OCI-LY3 (cell line): ENCODE measurements around the gene TACR1.
A peak's percentile ranks its signal among the peaks of the same experiment; 100 is the strongest.

Source experiments
- H2AFZ ChIP-seq: fragments of 200-600, 300-600 bp; shearing (Covaris generic); 2 replicates; pipeline ENCODE4 v1.6.0; 2014; ENCODE audit warnings: antibody characterized with exemption, low read depth, low read length
- H3K27ac ChIP-seq: fragments of 200-600, 300-600 bp; sonication (generic); 2 replicates; pipeline ENCODE4 v1.5.1; 2014; ENCODE audit warnings: mild to moderate bottlenecking, low read length, moderate library complexity, mixed read lengths
- H3K27me3 ChIP-seq: fragments of 200-600, 300-600 bp; sonication (generic); 2 replicates; pipeline ENCODE4 v1.6.1; 2014; ENCODE audit warnings: low read depth, low read length, mixed read lengths
- H3K36me3 ChIP-seq: fragments of 200-600, 300-600 bp; sonication (generic); replicated peaks from 2 replicates; pipeline ENCODE3; 2014; ENCODE audit warnings: low read depth, low read length, mixed read lengths
- H3K4me1 ChIP-seq: fragments of 300-600, 200-600 bp; sonication (generic); 2 replicates; pipeline ENCODE4 v1.6.1; 2014; ENCODE audit warnings: low read length, mixed read lengths
- H3K4me2 ChIP-seq: fragments of 200-600, 300-600 bp; sonication (generic); 2 replicates; pipeline ENCODE4 v1.6.1; 2014; ENCODE audit warnings: low read length, mixed read lengths
- H3K4me3 ChIP-seq: fragments of 300-600, 200-600 bp; sonication (generic); 2 replicates; pipeline ENCODE4 v1.5.1; 2014; ENCODE audit warnings: antibody characterized with exemption, mild to moderate bottlenecking, low read length, moderate library complexity
- H3K79me2 ChIP-seq: fragments of 300-600, 200-600 bp; shearing (Covaris generic); 2 replicates; pipeline ENCODE4 v1.6.1; 2014; ENCODE audit warnings: mild to moderate bottlenecking, low read length, mixed read lengths
- H3K9ac ChIP-seq: fragments of 300-600, 200-600 bp; shearing (Covaris generic); 2 replicates; pipeline ENCODE4 v1.6.0; 2014; ENCODE audit warnings: mild to moderate bottlenecking, low read length, moderate library complexity
- H3K9me3 ChIP-seq: fragments of 200-600, 300-600 bp; shearing (Covaris generic); 2 replicates; pipeline ENCODE4 v1.6.1; 2014; ENCODE audit warnings: low read length, mixed read lengths; ENCODE audit not compliant: insufficient read depth
- H4K20me1 ChIP-seq: fragments of 200-600, 300-600 bp; sonication (generic); 2 replicates; pipeline ENCODE4 v1.6.1; 2016; ENCODE audit warnings: low read length, mixed read lengths; ENCODE audit not compliant: insufficient read depth
- CTCF ChIP-seq: fragments of 200-600, 300-600 bp; sonication (generic); IDR thresholded peaks from 2 replicates; pipeline ENCODE4 v1.5.1; 2014; ENCODE audit warnings: antibody characterized with exemption, low read length, low read depth
- EZH2phosphoT487 ChIP-seq: fragments of 200-600 bp; shearing (Covaris generic); IDR thresholded peaks from 2 replicates; pipeline ENCODE4 v1.6.1; 2018; ENCODE audit warnings: antibody characterized with exemption, mixed run types, low read depth

TACR1 gene

GRCh38 chr2:75130171-75130570 lies 69.1 kb downstream of the TACR1 start:
- peaks cover 19% of the 10 kb centered on the region for H3K27me3 ChIP-seq
- no peak overlapping the region for H3K27ac ChIP-seq
- TF ChIP-seq CTCF (peak; percentile 37), EZH2phosphoT487 (no peak)
- H3K4me1 ChIP-seq = no peaks in the 10 kb centered on the region
- H3K9me3 ChIP-seq = no peaks in the 10 kb centered on the region
- no peaks in the 10 kb centered on the region for H3K36me3 ChIP-seq
- no peak overlapping the region for H3K4me2 ChIP-seq
- no peak overlapping the region for H3K9ac ChIP-seq
- no peak overlapping the region for H2AFZ ChIP-seq
- no peak overlapping the region for H3K4me3 ChIP-seq
- H3K79me2 ChIP-seq = no peaks in the 10 kb centered on the region
- H4K20me1 ChIP-seq = no peaks in the 10 kb centered on the region

- H3K79me2 ChIP-seq = no peaks in the 10 kb centered on the region
Observed at GRCh38 chr2:75123876-75124275, 75.4 kb downstream of the TACR1 start.

GRCh38 chr2:75113231-75113869 lies 86.0 kb downstream of the TACR1 start:
- no peak overlapping the region for H3K4me3 ChIP-seq
- H3K4me1 ChIP-seq = no peaks in the 10 kb centered on the region
- no peak overlapping the region for H3K4me2 ChIP-seq
- no peak for TF ChIP-seq CTCF
- TF ChIP-seq EZH2phosphoT487 = no peak
- H2AFZ ChIP-seq = no peak overlapping the region
- no peak overlapping the region for H3K27ac ChIP-seq
- H3K9ac ChIP-seq = no peak overlapping the region
- H4K20me1 ChIP-seq = no peaks in the 10 kb centered on the region
- no peaks in the 10 kb centered on the region for H3K36me3 ChIP-seq
- peaks cover 20% of the 10 kb centered on the region for H3K27me3 ChIP-seq
- H3K79me2 ChIP-seq = no peaks in the 10 kb centered on the region
- H3K9me3 ChIP-seq = no peaks in the 10 kb centered on the region

More at GRCh38 chr2:75123876-75124275, 75.4 kb downstream of the TACR1 start:
- Histone ChIP-seq H4K20me1 (no peaks in the 10 kb centered on the region), H3K4me1 (no peaks in the 10 kb centered on the region), H3K27me3 (peaks cover 19% of the 10 kb centered on the region), H3K9me3 (no peaks in the 10 kb centered on the region), H3K4me3 (no peak overlapping the region), H3K27ac (no peak overlapping the region), H2AFZ (no peak overlapping the region), H3K36me3 (no peaks in the 10 kb centered on the region), H3K4me2 (no peak overlapping the region), H3K9ac (no peak overlapping the region)
- no peak for TF ChIP-seq CTCF
- TF ChIP-seq EZH2phosphoT487 = no peak

GRCh38 chr2:75108937-75109482 lies 90.3 kb downstream of the TACR1 start:
- H3K79me2 ChIP-seq = no peaks in the 10 kb centered on the region
- no peak overlapping the region for H3K4me2 ChIP-seq
- H3K36me3 ChIP-seq = no peaks in the 10 kb centered on the region
- H3K9ac ChIP-seq = no peak overlapping the region
- H3K4me1 ChIP-seq = no peaks in the 10 kb centered on the region
- no peaks in the 10 kb centered on the region for H3K9me3 ChIP-seq
- no peak overlapping the region for H3K4me3 ChIP-seq
- no peak for TF ChIP-seq CTCF
- TF ChIP-seq EZH2phosphoT487 = no peak
- H3K27me3 ChIP-seq = peaks cover 25% of the 10 kb centered on the region
- no peak overlapping the region for H3K27ac ChIP-seq
- no peak overlapping the region for H2AFZ ChIP-seq
- H4K20me1 ChIP-seq = no peaks in the 10 kb centered on the region
